ENCODE measurements around the gene GNPTG.

GRCh38 chr16:1319041-1319440 is 32.7 kb upstream of the GNPTG start:
- TF ChIP-seq POLR2AphosphoS5 (IDR thresholded peaks at IDR 0.05; ENCODE audit: borderline replicate concordance, low read depth, low read length) (no peak), EZH2 (IDR thresholded peaks at IDR 0.05) (no peak)
